A549 (cell line): ENCODE results near the gene SCT.

Experiments
- BCL3 ChIP-seq: fragments of >200 bp; sonication (Bioruptor Twin); formaldehyde crosslinking; IDR thresholded peaks from 3 replicates; pipeline ENCODE4 v1.6.1; 2016
- CTCF ChIP-seq: fragments of >200 bp; sonication (Bioruptor Twin); formaldehyde crosslinking; IDR thresholded peaks from 3 replicates; pipeline ENCODE4 v1.5.1; 2016
- EP300 ChIP-seq, 2 experiments: fragments of >200 bp; sonication (Bioruptor Twin); formaldehyde crosslinking; IDR thresholded peaks; 2 replicates in 1 of 2; 3 replicates in 1 of 2; pipeline ENCODE4 v1.6.1; 2016 to 2017
- JUN ChIP-seq, 2 experiments: fragments of >200 bp; sonication (Bioruptor Twin); formaldehyde crosslinking; IDR thresholded peaks; 2 replicates in 1 of 2; 3 replicates in 1 of 2; pipeline ENCODE4 v1.6.1; 2016 to 2017
- KDM5A ChIP-seq: fragments of 200-600 bp; sonication (generic); IDR thresholded peaks from 2 replicates; pipeline ENCODE4 v1.6.1; 2016; ENCODE audit warnings: antibody characterized with exemption, mild to moderate bottlenecking
- RAD21 ChIP-seq, 2 experiments: fragments of >200 bp in 1 of 2; sonication (Bioruptor Twin) in 1 of 2; formaldehyde crosslinking in 1 of 2; IDR thresholded peaks in 1 of 2; conservative IDR thresholded peaks in 1 of 2; 2 replicates in 1 of 2; 3 replicates in 1 of 2; pipeline ENCODE4 v1.6.1; 2012 to 2018; ENCODE audit warnings: inconsistent platforms in 1 of 2
- ZC3H11A ChIP-seq: fragments of 450-650 bp; IDR thresholded peaks from 2 replicates; pipeline ENCODE4 v1.6.1; 2014; ENCODE audit warnings: antibody characterized with exemption, mild to moderate bottlenecking
- ZNF302 ChIP-seq: fragments of 250-450 bp; sonication (Bioruptor Pico); IDR thresholded peaks from 2 replicates; pipeline ENCODE4 v1.9.0; 2021; ENCODE audit warnings: inconsistent platforms, mild to moderate bottlenecking, moderate library complexity

- TF ChIP-seq ZNF302 (CRISPR knock-in tag) = no peak
- no peak for TF ChIP-seq ZC3H11A
- no peak for TF ChIP-seq RAD21 (conservative IDR thresholded peaks at IDR 0.05 in 1 of 2, IDR thresholded peaks at IDR 0.05 in 1 of 2)
- no peak for TF ChIP-seq CTCF
- TF ChIP-seq JUN (IDR thresholded peaks at IDR 0.05) = no peak
- no peak for TF ChIP-seq KDM5A
- no peak for TF ChIP-seq EP300 (IDR thresholded peaks at IDR 0.05)
- no peak for TF ChIP-seq BCL3
These were observed 1.2 kb downstream of the SCT start for GRCh38 chr11:625636-626268.
